ENCODE results near the gene CSNK1G3. TPM values are rescaled to one million over a fixed set of nuclear protein-coding genes. Genes with fewer than 3 reads are reported as not detected.
"Not testable (repeated sequence)": the region's sequence is repeated elsewhere in the genome, so short reads cannot be mapped to it uniquely, and the experiment has no call there.

CSNK1G3 gene
- total RNA-seq, 4 donors from 2014 or later: 23.1 to 45.6 (median 30.5) TPM

DNA sequence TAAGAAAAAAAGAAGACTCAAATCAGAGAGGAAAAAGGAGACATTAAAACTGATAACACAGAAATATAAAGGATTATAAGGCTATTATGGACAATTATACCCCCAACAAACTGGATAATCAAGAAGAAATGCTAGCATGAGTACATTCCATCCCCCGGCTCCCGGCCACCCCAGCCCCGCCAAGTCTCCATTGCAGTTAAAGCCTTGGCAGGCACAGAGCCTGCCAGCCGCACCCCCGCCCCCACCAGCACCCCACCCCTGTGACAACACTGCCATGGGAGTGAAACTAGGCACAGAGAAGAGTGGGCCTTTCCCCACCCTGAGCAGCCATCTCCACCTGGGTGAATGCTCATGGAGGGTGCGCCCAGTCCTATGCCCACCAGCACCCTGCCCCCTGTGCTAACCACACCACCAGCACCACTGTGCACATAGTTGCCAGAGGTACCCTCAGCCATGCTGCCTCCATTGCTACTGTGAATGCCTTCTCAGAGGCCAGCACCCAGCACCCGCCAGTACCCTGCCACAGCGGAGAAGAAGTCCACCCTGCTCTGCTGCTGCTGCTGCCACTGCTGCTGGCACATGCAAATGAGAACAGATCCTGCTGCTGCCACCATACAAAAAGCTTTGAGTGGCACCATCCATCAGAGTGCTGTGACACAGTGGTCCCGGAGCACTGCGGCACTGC, 117.0 kb downstream of the CSNK1G3 start:
- WGBS: 96% methylated on average over 6 of the region's 10 CpGs
- no peaks in the 10 kb centered on the region for H3K4me1 ChIP-seq

DNA sequence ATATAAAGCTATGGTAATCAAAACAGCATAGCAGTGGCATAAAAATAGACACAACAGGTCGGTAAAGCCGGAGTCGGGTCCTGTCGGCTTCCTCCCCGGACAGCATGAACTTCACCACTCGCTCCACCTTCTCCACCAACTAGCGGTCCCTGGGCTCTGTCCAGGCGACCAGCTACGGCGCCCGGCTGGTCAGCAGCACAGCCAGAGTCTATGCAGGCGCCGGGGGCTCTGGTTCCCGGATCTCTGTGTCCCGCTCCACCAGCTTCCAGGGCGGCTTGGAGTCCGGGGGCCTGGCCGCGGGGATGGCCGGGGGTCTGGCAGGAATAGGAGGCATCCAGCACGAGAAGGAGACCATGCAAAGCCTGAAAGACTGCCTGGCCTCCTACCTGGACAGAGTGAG, 124.0 kb downstream of the CSNK1G3 start:
- Histone ChIP-seq H3K27ac (no peak overlapping the region), H3K36me3 (no peaks in the 10 kb centered on the region), H3K4me1 (no peaks in the 10 kb centered on the region), H3K9me3 (no peaks in the 10 kb centered on the region), H3K27me3 (no peaks in the 10 kb centered on the region), H3K4me3 (no peak overlapping the region)
- WGBS: 96% methylated on average over 21 of the region's 21 CpGs
- no peak for DNase-seq (ENCODE audit: low spot score in 2 of 2)
- TF ChIP-seq, protein P1, sequence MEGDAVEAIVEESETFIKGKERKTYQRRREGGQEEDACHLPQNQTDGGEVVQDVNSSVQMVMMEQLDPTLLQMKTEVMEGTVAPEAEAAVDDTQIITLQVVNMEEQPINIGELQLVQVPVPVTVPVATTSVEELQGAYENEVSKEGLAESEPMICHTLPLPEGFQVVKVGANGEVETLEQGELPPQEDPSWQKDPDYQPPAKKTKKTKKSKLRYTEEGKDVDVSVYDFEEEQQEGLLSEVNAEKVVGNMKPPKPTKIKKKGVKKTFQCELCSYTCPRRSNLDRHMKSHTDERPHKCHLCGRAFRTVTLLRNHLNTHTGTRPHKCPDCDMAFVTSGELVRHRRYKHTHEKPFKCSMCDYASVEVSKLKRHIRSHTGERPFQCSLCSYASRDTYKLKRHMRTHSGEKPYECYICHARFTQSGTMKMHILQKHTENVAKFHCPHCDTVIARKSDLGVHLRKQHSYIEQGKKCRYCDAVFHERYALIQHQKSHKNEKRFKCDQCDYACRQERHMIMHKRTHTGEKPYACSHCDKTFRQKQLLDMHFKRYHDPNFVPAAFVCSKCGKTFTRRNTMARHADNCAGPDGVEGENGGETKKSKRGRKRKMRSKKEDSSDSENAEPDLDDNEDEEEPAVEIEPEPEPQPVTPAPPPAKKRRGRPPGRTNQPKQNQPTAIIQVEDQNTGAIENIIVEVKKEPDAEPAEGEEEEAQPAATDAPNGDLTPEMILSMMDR (IDR thresholded peaks at IDR 0.05): no peak
- TF ChIP-seq POLR2AphosphoS5 (IDR thresholded peaks at IDR 0.05) (no peak), POLR2A (IDR thresholded peaks at IDR 0.05) (no peak), EP300 (IDR thresholded peaks at IDR 0.05) (no peak)

More for the DNA sequence above, 117.0 kb downstream of the CSNK1G3 start:
- no peak for DNase-seq (ENCODE audit: low spot score in 2 of 2)
- Histone ChIP-seq H3K9me3 (peaks cover 30% of the 10 kb centered on the region), H3K4me3 (no peak overlapping the region), H3K27ac (no peak overlapping the region), H3K27me3 (no peaks in the 10 kb centered on the region), H3K36me3 (no peaks in the 10 kb centered on the region)
- TF ChIP-seq EP300 (IDR thresholded peaks at IDR 0.05) (no peak), POLR2A (IDR thresholded peaks at IDR 0.05) (no peak)

DNA sequence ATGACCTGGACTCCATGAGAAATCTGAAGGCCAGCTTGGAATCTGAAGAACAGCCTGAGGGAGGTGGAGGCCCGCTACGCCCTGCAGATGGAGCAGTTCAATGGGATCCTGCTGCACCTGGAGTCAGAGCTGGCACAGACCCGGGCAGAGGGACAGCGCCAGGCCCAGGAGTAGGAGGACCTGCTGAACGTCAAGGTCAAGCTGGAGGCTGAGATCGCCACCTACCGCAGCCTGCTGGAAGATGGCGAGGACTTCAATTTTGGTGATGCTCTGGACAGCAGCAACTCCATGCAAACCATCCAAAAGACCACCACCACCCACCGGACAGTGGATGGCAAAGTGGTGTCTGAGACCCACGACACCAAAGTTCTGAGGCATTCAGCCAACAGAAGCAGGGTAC, 125.1 kb downstream of the CSNK1G3 start:
- not testable (repeated sequence) for H3K27me3 ChIP-seq; H3K9me3 ChIP-seq; H3K27ac ChIP-seq; H3K4me1 ChIP-seq; DNase-seq (ENCODE audit: low spot score in 2 of 2); H3K36me3 ChIP-seq; H3K4me3 ChIP-seq
- WGBS: 93% methylated on average over 10 of the region's 10 CpGs

DNA sequence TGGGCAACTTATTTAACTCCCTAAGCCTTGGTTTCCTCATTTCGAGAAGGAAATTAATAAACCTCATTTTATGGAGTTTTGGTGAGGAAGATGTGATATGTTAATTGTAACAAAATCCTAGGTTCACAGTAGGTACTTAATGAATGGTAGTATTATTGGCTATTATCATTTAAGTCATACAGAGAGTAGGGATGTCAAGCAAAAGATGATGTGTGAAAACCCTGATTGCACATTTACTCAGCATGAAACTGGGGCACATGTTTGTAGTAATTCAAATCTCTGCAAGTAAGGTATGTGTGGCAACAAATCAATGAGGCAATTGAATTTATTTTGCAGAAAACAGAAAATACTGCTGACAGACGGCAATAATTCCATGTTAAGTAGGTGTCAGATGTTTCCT, 127.3 kb downstream of the CSNK1G3 start:
- H3K4me3 ChIP-seq: no peak overlapping the region
- no peaks in the 10 kb centered on the region for H3K9me3 ChIP-seq
- no peaks in the 10 kb centered on the region for H3K27me3 ChIP-seq
- no peaks in the 10 kb centered on the region for H3K4me1 ChIP-seq
- H3K27ac ChIP-seq: no peak overlapping the region
- H3K36me3 ChIP-seq: no peaks in the 10 kb centered on the region
- DNase-seq (ENCODE audit: low spot score in 2 of 2): no peak
- 86% methylated on average over 2 of the region's 2 CpGs for WGBS
- TF ChIP-seq, protein P1 (IDR thresholded peaks at IDR 0.05): no peak

DNA sequence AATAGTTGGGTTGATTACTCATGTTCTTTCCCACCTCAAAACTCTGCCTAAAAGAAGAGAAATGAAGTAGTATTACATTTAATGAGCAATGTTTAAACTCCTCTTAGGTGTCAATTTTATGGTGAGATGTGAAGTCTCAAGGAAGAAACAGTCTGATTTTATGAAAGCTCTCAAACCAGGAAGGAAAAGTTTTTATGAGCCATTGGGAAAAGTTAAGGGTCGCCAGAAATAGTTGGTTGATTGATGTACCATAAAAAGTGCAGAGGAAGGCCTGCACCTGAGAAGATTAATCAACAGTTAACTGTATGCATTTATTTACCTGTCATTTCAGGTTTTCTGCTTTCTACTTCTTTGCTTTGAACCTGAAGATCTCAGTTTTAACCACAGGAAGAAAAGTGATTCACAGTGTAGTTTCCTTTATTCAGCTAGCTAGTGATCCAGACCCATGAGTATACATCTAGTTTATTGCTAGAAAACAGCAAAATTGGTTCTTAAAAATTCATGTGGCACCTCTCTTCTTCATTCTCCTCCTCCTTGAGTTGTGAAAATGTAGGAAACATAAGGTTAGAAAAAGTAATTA, 133.1 kb downstream of the CSNK1G3 start:
- H3K9me3 ChIP-seq: no peaks in the 10 kb centered on the region
- H3K36me3 ChIP-seq: no peaks in the 10 kb centered on the region
- TF ChIP-seq POLR2A (IDR thresholded peaks at IDR 0.05) (no peak), EP300 (IDR thresholded peaks at IDR 0.05) (no peak), POLR2AphosphoS5 (IDR thresholded peaks at IDR 0.05) (no peak)
- TF ChIP-seq, protein P1 (IDR thresholded peaks at IDR 0.05): no peak
- no peaks in the 10 kb centered on the region for H3K4me1 ChIP-seq
- H3K4me3 ChIP-seq: no peak overlapping the region
- WGBS: 35% methylated on average over 1 of the region's 1 CpG
- H3K27ac ChIP-seq: no peak overlapping the region
- H3K27me3 ChIP-seq: no peaks in the 10 kb centered on the region
- no peak for DNase-seq (ENCODE audit: low spot score in 2 of 2)

DNA sequence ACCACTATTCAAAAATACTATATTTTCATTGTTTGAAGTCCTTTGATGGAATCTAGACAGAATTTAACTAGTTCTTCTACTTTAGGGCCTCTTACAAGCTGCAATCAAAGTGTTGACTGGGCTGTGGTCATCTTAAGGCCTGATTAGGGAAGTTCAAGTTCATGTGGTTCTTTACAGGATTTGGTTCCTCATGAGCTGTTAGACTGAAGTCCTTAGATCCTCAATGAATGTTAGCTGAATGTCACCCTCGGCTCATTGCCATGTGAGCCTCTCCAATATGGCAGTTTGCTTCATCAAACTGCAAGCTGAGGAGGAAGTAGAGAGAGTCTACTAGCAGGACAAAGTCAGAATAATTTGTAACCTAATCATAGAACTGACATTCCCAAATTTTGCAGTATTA, 135.1 kb downstream of the CSNK1G3 start:
- H3K27ac ChIP-seq: no peak overlapping the region
- no peak overlapping the region for H3K4me3 ChIP-seq
- DNase-seq (ENCODE audit: low spot score in 2 of 2): no peak
- TF ChIP-seq POLR2AphosphoS5 (IDR thresholded peaks at IDR 0.05): no peak
- 83% methylated on average over 1 of the region's 1 CpG for WGBS
- H3K36me3 ChIP-seq: no peaks in the 10 kb centered on the region
- H3K9me3 ChIP-seq: no peaks in the 10 kb centered on the region
- H3K4me1 ChIP-seq: no peaks in the 10 kb centered on the region
- no peaks in the 10 kb centered on the region for H3K27me3 ChIP-seq

DNA sequence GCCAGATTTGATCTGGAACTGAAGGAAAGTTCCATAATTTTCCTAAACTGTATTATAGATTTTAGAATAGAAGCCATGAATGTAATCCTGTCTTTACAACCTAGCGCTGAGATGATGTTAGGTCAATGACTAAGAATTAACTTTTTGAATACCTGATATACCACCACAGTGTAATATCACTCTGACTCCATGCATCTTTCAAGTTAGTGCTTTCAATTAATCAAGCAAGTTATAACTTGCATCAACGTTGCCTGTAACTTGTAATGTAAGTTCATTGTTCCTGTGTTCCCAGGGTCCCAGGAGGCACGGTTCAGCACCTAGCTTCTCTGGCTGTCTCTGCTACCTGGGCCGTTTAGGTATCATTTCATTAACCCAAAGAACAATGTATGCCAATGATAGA, 139.3 kb downstream of the CSNK1G3 start:
- no peaks in the 10 kb centered on the region for H3K27me3 ChIP-seq
- TF ChIP-seq EP300 (IDR thresholded peaks at IDR 0.05): no peak
- TF ChIP-seq, protein P1 (IDR thresholded peaks at IDR 0.05): no peak
- TF ChIP-seq POLR2A (IDR thresholded peaks at IDR 0.05): no peak
- WGBS: 48% methylated on average over 4 of the region's 4 CpGs
- no peaks in the 10 kb centered on the region for H3K4me1 ChIP-seq
- no peak overlapping the region for H3K27ac ChIP-seq
- no peaks in the 10 kb centered on the region for H3K36me3 ChIP-seq
- no peak for DNase-seq (ENCODE audit: low spot score in 2 of 2)
- no peak overlapping the region for H3K4me3 ChIP-seq
- H3K9me3 ChIP-seq: no peaks in the 10 kb centered on the region

Measured in suprapubic skin (tissue), 4 donors.